ENCODE data around the gene KRTAP5-5. TPM values are rescaled to one million over a fixed set of nuclear protein-coding genes. Genes with fewer than 3 reads are reported as not detected.

The KRTAP5-5 gene
- total RNA-seq (2022; extraction: Qiagen RNA extraction; ENCODE audit: low read depth) = not detected in 5 replicates

GRCh38 chr11:1629326-1630185, at the start of gene KRTAP5-5:
Gene KRTAP5-5 (plus strand): TSS chr11:1629775. CDS start chr11:1629841, 66 bp downstream.

DNA sequence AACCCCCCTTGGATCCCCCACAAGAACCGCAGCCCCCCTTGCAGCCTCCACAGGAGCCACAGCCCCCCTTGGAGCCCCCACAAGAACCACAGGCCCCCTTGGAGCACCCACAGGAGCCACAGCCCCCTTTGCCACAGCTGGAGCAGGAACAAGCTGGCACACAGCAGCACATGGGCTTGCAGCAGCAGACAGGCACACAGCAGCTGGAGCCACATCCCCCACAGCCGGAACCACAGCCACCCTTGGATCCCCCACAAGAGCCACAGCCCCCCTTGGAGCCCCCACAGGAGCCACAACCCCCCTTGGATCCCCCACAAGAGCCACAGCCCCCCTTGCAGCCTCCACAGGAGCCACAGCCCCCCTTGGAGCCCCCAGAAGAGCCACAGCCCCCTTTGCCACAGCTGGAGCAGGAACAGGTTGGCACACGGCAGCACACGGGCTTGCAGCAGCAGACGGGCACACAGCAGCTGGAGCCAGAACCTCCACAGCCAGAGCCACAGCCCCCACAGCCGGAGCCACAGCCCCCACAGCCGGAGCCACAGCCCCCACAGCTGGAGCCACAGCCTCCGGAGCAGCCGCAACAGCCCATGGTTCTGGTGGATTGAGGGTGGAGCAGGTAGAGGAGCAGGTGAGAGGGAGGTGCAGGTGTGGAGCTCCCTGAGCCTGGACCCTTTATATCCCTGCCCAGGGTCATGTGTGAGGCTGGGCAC, 44.8 kb upstream of the KRTAP5-5 start, which contains the start of gene KRTAP5-1:
Gene KRTAP5-1, minus strand, starts transcription at position 623 of the 710 bp plus-strand sequence. Its CDS starts 34 bp downstream, at position 589.

GRCh38 chr11:1597994-1598380, 31.6 kb upstream of the KRTAP5-5 start, which contains the start of gene KRTAP5-2:
Gene KRTAP5-2 (minus strand): TSS chr11:1598294. CDS start chr11:1598250, 44 bp downstream.

GRCh38 chr11:1608363-1608762, 21.2 kb upstream of the KRTAP5-5 start, which contains the start of gene KRTAP5-3:
Gene KRTAP5-3 (minus strand): TSS chr11:1608463. CDS start chr11:1608385, 78 bp downstream.

GRCh38 chr11:1622086-1622485, 7.5 kb upstream of the KRTAP5-5 start, which contains the start of gene KRTAP5-4:
Gene KRTAP5-4 (minus strand): TSS chr11:1622138. CDS start chr11:1622093, 45 bp downstream.

Other genes with a start within 250 kb of the KRTAP5-5 start
- gene BRSK2, start 239.8 kb upstream of the KRTAP5-5 start, total RNA-seq (2022; extraction: Qiagen RNA extraction; ENCODE audit: low read depth) = 6.5 to 7.6 TPM (median 6.8 TPM) in 5 replicates
- 40.0 to 49.9 TPM (median 43.9 TPM) in 5 replicates for gene MOB2, start 143.0 kb upstream of the KRTAP5-5 start, total RNA-seq (2022; extraction: Qiagen RNA extraction; ENCODE audit: low read depth)
- gene DUSP8, start 57.5 kb upstream of the KRTAP5-5 start, total RNA-seq (2022; extraction: Qiagen RNA extraction; ENCODE audit: low read depth) = 0.96 to 1.9 TPM (median 1.6 TPM) in 5 replicates
- not detected in 5 replicates for gene KRTAP5-1, start 44.5 kb upstream of the KRTAP5-5 start, total RNA-seq (2022; extraction: Qiagen RNA extraction; ENCODE audit: low read depth)
- gene KRTAP5-2, start 31.5 kb upstream of the KRTAP5-5 start, total RNA-seq (2022; extraction: Qiagen RNA extraction; ENCODE audit: low read depth) = not detected in 5 replicates
- gene KRTAP5-3, start 21.3 kb upstream of the KRTAP5-5 start, total RNA-seq (2022; extraction: Qiagen RNA extraction; ENCODE audit: low read depth) = not detected in 5 replicates
- not detected in 5 replicates for gene KRTAP5-4, start 7.6 kb upstream of the KRTAP5-5 start, total RNA-seq (2022; extraction: Qiagen RNA extraction; ENCODE audit: low read depth)
- not detected in 5 replicates for gene KRTAP5-6, start 67.4 kb downstream of the KRTAP5-5 start, total RNA-seq (2022; extraction: Qiagen RNA extraction; ENCODE audit: low read depth)
- 0.89 to 1.3 TPM (median 0.94 TPM) in 5 replicates for gene IFITM10, start 120.8 kb downstream of the KRTAP5-5 start, total RNA-seq (2022; extraction: Qiagen RNA extraction; ENCODE audit: low read depth)
- gene CTSD, start 134.2 kb downstream of the KRTAP5-5 start, total RNA-seq (2022; extraction: Qiagen RNA extraction; ENCODE audit: low read depth) = 379 to 541 TPM (median 436 TPM) in 5 replicates
- gene SYT8, start 205.2 kb downstream of the KRTAP5-5 start, total RNA-seq (2022; extraction: Qiagen RNA extraction; ENCODE audit: low read depth) = 0.06 to 0.22 TPM in 2 of 5 replicates, not detected in the others
- gene TNNI2, start 209.2 kb downstream of the KRTAP5-5 start, total RNA-seq (2022; extraction: Qiagen RNA extraction; ENCODE audit: low read depth) = not detected in 5 replicates
- gene LSP1, start 223.3 kb downstream of the KRTAP5-5 start, total RNA-seq (2022; extraction: Qiagen RNA extraction; ENCODE audit: low read depth) = 0.73 to 3.1 TPM (median 1.8 TPM) in 5 replicates

All from A549 treated with DMSO at 1 μM for 4 hours (cell line).